ENCODE data around the gene ACADM.
A peak's percentile ranks its signal among the peaks of the same experiment; 100 is the strongest.
"Not testable (repeated sequence)": the region's sequence is repeated elsewhere in the genome, so short reads cannot be mapped to it uniquely, and the experiment has no call there.

Gene ACADM

DNA sequence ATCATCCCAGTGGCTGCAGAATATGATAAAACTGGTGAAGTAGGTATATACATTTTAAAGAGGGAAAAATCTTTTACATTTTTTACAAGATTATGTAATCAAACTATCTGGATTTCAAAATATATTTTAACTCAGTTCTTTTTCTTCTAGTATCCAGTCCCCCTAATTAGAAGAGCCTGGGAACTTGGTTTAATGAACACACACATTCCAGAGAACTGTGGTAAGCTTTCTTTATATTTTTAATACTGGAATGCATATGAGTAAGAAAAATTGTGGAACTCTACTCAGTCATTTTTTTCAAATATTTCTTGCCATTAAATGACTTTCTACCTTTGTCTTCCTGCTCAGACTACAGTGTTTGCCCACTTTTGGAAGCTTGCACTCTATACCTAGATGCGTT, 8.2 kb downstream of the ACADM start:
- no peak for DNase-seq (ENCODE audit: low read depth, low spot score)
- H3K27ac ChIP-seq, result no peak overlapping the region

DNA sequence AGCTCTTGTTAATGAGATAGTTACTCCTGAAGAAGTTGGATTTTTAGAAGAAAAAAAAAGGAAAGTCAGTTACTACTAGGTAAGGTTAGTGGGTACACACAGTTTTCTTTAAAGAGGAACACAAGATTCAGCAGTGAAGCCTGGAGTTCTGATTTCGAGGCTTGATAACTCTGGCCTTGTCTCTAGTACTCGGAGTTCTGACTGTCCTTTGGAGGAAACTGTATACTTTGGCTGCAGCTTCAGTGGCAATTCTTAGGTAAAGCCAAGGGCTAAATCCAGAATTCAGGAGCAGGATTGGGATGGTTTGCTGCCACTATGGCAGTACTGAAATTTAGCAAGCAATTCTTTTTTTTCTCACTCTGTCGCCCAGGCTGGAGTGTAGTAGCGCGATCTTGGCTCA, 9.2 kb downstream of the ACADM start:
- DNase-seq (ENCODE audit: low read depth, low spot score), result no peak
- no peak overlapping the region for H3K27ac ChIP-seq

DNA sequence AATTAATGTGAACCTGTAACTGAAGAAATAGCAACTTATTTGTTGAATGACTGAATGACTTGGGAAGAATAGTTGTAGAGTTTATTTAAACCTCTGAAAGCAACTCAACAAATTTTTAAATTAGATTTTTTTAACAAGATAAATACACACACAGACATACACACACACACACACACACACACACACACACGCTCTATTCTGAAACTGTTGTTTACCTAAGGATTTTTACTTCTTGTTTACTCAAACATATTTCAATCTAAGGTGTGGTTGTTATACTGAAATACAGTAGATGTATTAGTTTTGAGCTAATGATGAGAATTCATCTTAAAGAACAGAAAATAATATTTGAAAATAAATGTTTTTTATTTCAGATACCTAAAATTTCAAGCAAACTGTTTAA, 11.5 kb downstream of the ACADM start:
- no peak overlapping the region for H3K27ac ChIP-seq
- no peak for DNase-seq (ENCODE audit: low read depth, low spot score)

- no peak for DNase-seq (ENCODE audit: low read depth, low spot score)
These were observed 17.6 kb downstream of the ACADM start for GRCh38 chr1:75742047-75742625.

GRCh38 chr1:75745276-75745675, 20.8 kb downstream of the ACADM start:
- no peak overlapping the region for H3K27ac ChIP-seq

More at GRCh38 chr1:75742047-75742625, 17.6 kb downstream of the ACADM start:
- H3K27ac ChIP-seq, result no peak overlapping the region

GRCh38 chr1:75757210-75757609, 32.7 kb downstream of the ACADM start:
- DNase-seq (ENCODE audit: low read depth, low spot score); H3K27ac ChIP-seq: not testable (repeated sequence)

More at GRCh38 chr1:75745276-75745675, 20.8 kb downstream of the ACADM start:
- peak; percentile 5 for DNase-seq (ENCODE audit: low read depth, low spot score)

GRCh38 chr1:75758543-75758942, 34.0 kb downstream of the ACADM start:
- not testable (repeated sequence) for DNase-seq (ENCODE audit: low read depth, low spot score); H3K27ac ChIP-seq

DNA sequence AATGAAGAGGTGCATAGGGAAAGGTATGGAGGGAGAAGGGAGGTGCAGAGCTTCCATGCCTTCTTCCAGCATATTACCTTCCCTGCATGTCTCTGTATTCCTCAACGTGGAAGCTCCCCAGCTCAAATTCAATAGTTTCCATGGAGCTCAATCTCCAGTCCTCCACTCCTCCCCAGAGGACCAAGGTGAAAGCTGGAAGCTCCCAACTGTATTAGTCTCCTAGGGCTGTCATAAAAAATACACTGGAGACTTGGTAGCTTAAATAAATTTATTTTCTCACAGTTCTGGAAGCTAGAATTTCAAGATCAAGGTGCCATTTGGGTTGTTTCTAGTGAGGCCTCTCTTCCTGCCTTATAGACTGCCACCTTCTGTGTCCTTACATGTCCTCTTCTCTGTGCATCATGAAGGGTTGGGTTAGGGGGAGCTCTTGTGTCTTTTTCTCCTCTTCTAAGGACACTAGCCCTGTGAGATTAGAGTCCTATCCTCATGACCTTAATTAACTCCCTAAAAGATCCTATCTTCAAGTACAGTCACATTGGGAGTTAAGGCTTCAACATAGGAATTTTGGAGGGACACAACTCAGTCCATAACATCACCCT, 39.6 kb downstream of the ACADM start:
- DNase-seq (ENCODE audit: low read depth, low spot score), result no peak
- H3K27ac ChIP-seq, result peak overlapping the region; percentile 81

DNA sequence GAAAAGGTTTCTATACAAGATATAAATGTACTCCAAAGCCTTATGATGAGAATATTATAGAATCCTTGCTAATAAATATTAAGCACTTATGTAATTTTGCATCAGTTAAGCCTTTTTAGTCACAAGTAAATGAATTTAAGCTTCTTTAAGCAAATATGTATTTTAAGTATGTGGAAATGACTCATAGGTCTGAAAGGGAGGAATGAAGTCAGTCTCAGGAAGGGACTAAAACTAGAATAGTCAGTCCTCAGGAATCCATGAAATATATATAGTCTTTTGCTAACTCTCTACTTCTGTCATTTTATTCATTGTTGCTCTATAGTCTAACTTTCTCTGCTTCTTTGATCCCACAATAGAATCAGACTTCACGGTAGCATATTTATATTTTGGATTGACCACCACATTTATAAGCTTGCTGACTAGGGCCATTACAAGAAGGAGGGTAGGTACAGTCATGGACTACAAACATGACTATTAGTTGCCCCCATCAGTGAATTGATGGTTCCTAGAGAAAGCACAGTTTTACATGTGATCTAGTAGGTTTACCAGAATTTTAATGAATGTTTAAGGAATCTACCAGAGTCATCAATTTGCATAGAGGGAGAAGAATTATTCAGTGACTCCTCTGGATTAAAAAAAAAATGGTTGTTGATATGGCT, 41.3 kb downstream of the ACADM start:
- H3K27ac ChIP-seq, result peak overlapping the region; percentile 81
- DNase-seq (ENCODE audit: low read depth, low spot score), result peak; percentile 20

DNA sequence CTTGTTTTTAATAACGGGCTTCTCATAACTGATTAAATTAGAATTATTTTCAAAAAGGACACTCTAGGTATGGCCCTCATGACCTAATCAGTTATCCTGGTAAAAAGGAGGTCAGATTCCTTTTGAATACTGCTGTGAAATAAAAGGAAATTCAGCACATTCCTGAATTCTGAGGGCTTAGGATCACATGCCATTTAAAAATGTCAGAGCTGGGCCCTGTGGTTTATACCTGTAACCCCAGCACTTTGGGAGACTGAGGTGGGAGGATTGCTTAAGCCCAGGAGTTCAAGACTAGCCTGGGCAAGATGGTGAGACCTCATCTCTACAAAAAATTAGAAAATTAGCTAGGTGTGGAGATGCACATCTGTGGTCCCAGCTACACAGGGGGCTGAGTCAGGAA, 43.5 kb downstream of the ACADM start:
- no peak for DNase-seq (ENCODE audit: low read depth, low spot score)
- H3K27ac ChIP-seq, result peak overlapping the region; percentile 23

GRCh38 chr1:75770761-75771160, 46.3 kb downstream of the ACADM start:
- DNase-seq (ENCODE audit: low read depth, low spot score), result no peak
- no peak overlapping the region for H3K27ac ChIP-seq

GRCh38 chr1:75771978-75772377, 47.5 kb downstream of the ACADM start:
- DNase-seq (ENCODE audit: low read depth, low spot score), result no peak
- H3K27ac ChIP-seq, result no peak overlapping the region

- not testable (repeated sequence) for H3K27ac ChIP-seq; DNase-seq (ENCODE audit: low read depth, low spot score)
These were observed 53.3 kb downstream of the ACADM start for GRCh38 chr1:75777812-75778211.

GRCh38 chr1:75778694-75779093, 54.2 kb downstream of the ACADM start:
- not testable (repeated sequence) for H3K27ac ChIP-seq; DNase-seq (ENCODE audit: low read depth, low spot score)

DNA sequence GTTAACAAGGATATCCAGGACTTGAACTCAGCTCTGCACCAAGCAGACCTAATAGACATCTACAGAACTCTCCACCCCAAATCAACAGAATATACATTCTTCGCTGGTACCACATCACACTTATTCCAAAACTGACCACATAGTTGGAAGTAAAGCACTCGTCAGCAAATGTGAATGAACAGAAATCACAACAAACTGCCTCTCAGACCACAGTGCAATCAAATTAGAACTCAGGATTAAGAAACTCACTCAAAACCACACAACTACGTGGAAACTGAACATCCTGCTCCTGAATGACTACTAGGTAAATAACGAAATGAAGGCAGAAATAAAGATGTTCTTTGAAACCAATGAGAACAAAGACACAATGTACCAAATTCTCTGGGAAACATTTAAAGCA, 55.7 kb downstream of the ACADM start:
- H3K27ac ChIP-seq; DNase-seq (ENCODE audit: low read depth, low spot score): not testable (repeated sequence)

- H3K27ac ChIP-seq, result not testable (repeated sequence)
These were observed 59.4 kb downstream of the ACADM start for GRCh38 chr1:75783920-75784319.

GRCh38 chr1:75785320-75785982, 60.9 kb downstream of the ACADM start:
- DNase-seq (ENCODE audit: low read depth, low spot score), result no peak
- peak overlapping the region; percentile 85 for H3K27ac ChIP-seq

More at GRCh38 chr1:75783920-75784319, 59.4 kb downstream of the ACADM start:
- not testable (repeated sequence) for DNase-seq (ENCODE audit: low read depth, low spot score)

DNA sequence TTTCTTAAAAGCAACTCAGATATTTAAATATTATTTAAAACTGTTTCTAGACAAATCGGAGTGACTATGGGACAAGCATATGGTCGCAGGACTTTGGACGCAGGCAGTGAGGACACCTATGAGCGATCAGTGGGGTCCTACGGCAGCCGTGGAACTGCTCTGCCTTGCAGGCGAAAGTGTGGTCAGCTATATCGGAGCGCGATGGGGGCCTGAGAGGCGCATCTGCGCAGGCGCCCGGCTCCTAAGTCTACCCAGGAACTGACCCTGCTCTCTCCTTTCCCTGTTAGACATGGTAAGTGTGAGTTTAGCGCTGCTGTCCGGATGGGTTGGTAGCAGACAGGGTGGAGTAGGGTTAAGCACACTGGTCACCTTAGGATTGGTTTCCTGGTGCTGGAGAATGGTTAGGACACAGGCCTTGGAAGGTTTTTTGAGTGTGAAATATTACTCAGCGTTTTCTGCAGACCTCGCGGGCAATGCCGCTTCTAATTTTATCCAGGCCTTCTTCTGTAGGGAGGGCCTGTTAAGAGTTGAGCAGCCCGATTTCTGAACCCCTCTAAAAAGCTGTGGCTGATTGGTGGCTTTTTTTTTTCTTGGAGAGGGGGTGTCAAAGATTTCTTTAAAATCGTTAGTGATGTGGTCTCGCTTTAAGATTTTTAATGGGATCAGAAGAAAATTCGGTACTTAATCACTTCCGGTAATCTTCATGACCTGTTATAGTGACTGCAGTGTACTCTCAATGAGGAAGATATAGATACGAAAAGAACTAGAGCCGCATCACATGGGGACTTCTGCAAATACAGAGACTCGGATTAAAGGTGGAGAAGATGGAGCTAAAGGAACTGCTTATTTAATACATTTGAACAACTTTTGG, 61.7 kb downstream of the ACADM start, which contains the start of gene RABGGTB:
Gene RABGGTB, plus strand, starts transcription at position 274 of the 871 bp plus-strand sequence. Its CDS starts 16 bp downstream, at position 290.
- H3K27ac ChIP-seq, result peak within 1 kb of the TSS; percentile 85
- DNase-seq (ENCODE audit: low read depth, low spot score), result peak; percentile 69

DNA sequence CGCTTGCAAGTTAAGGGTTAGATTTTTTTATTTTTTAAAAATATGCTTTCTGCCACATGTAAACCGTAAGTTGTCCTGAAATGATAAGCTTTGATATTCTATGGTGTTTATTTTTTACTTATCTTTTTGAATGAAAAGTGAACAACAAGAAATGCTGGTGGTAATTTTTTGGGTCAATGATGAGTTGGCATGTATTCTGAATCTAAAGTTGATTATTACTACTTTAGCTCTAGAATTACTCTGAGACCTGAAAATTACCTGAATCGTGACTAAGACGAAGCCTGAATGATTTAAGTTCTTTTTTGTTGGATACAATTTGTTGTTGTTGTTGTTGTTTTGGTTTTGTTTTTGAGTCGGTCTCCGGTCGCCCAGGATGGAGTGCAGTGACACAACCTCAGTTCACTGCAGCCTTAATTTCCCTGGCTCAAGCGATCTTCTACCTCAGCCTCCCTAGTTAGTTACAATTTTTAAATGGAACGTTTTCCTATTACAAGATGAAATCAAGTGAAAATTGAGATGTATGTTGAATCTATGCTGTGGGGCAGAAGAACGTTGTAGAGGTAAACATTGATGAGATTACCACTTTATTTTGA, 62.5 kb downstream of the ACADM start:
- no peak for DNase-seq (ENCODE audit: low read depth, low spot score)

DNA sequence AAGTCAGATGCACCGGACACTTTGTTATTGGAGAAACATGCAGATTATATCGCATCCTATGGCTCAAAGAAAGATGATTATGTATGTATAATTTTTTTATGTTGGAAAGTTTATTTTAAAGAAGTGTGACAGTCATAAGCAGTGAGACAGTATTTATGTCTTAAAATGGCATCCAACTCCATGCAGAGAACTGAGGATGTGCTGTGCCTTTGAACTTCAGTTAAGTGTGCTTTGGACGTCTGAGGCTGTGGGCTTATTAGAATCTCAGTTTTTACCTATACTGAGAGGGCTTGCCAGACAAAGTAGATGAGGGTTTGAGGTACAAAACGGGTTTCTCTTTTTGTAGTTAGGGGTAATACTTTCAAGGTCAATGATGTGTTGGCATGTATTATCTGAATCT, 63.0 kb downstream of the ACADM start:
- no peak for DNase-seq (ENCODE audit: low read depth, low spot score)
- peak overlapping the region; percentile 85 for H3K27ac ChIP-seq

More for the DNA sequence above, 62.5 kb downstream of the ACADM start:
- peak overlapping the region; percentile 85 for H3K27ac ChIP-seq
